ENCODE results near the gene MAN1C1.

Gene MAN1C1

DNA sequence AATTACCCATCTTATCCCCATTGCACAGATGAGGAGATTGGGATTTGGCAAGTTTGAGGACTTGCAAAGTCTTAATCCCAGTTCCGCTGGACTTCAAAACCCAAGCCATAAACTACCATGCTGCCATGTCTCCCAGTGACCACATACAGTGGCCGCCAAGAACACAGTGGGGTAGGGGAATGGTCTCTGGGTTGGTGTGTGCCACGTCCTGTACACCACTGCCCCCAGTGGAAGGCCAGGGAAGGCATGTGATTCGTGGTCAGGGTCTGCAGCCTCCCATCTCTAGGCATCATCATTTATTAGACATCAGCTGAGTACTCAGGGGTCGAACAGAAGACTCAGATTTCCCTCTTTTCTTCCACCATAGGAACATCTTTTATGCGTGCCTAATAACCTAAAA lies 76.0 kb downstream of the MAN1C1 start:
- H3K9ac ChIP-seq (ENCODE audit: low read depth, low read length): no peak overlapping the region
- no peaks in the 10 kb centered on the region for H3K36me3 ChIP-seq (ENCODE audit: insufficient read depth, low read length)
- no peaks in the 10 kb centered on the region for H3K4me1 ChIP-seq (ENCODE audit: insufficient read depth, low read length)
- H3K27me3 ChIP-seq (ENCODE audit: insufficient read depth, low read length, poor library complexity): peaks cover 30% of the 10 kb centered on the region
- H3K79me2 ChIP-seq (ENCODE audit: insufficient read depth, low read length): no peaks in the 10 kb centered on the region
- H3K4me2 ChIP-seq (ENCODE audit: insufficient read depth, low read length): no peak overlapping the region
- no peaks in the 10 kb centered on the region for H3K9me3 ChIP-seq (ENCODE audit: insufficient read depth, low read length, severe bottlenecking)
- no peak overlapping the region for H2AFZ ChIP-seq (ENCODE audit: low read depth, low read length)
- H3K4me3 ChIP-seq (ENCODE audit: low read depth in 1 of 2, low read length in 2 of 2): no peak overlapping the region
- ATAC-seq (ENCODE audit: insufficient read depth, low read depth) (peak; percentile 72), DNase-seq (peak; percentile 33)
- H3K27ac ChIP-seq (ENCODE audit: low read length): no peak overlapping the region
- no peak for TF ChIP-seq EZH2 (IDR thresholded peaks at IDR 0.05; ENCODE audit: borderline replicate concordance, low read depth, low read length, severe bottlenecking)
- TF ChIP-seq, protein P1, sequence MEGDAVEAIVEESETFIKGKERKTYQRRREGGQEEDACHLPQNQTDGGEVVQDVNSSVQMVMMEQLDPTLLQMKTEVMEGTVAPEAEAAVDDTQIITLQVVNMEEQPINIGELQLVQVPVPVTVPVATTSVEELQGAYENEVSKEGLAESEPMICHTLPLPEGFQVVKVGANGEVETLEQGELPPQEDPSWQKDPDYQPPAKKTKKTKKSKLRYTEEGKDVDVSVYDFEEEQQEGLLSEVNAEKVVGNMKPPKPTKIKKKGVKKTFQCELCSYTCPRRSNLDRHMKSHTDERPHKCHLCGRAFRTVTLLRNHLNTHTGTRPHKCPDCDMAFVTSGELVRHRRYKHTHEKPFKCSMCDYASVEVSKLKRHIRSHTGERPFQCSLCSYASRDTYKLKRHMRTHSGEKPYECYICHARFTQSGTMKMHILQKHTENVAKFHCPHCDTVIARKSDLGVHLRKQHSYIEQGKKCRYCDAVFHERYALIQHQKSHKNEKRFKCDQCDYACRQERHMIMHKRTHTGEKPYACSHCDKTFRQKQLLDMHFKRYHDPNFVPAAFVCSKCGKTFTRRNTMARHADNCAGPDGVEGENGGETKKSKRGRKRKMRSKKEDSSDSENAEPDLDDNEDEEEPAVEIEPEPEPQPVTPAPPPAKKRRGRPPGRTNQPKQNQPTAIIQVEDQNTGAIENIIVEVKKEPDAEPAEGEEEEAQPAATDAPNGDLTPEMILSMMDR (IDR thresholded peaks at IDR 0.05; ENCODE audit: borderline replicate concordance, extremely low read depth, low read length, poor library complexity, severe bottlenecking): peak; percentile 68
- no peaks in the 10 kb centered on the region for H4K20me1 ChIP-seq (ENCODE audit: insufficient read depth, low read length)

GRCh38 chr1:25694167-25695007 lies 77.8 kb downstream of the MAN1C1 start:
- DNase-seq (no peak), ATAC-seq (ENCODE audit: insufficient read depth, low read depth) (no peak)
- Histone ChIP-seq H3K27ac (ENCODE audit: low read length) (no peak overlapping the region), H3K79me2 (ENCODE audit: insufficient read depth, low read length) (no peaks in the 10 kb centered on the region), H3K4me1 (ENCODE audit: insufficient read depth, low read length) (no peaks in the 10 kb centered on the region), H3K4me3 (ENCODE audit: low read depth in 1 of 2, low read length in 2 of 2) (no peak overlapping the region), H4K20me1 (ENCODE audit: insufficient read depth, low read length) (0 out of 2 replicates have a peak, but pooled peaks cover 4% of the 10 kb centered on the region), H3K27me3 (ENCODE audit: insufficient read depth, low read length, poor library complexity) (peaks cover 28% of the 10 kb centered on the region), H3K4me2 (ENCODE audit: insufficient read depth, low read length) (no peak overlapping the region), H3K36me3 (ENCODE audit: insufficient read depth, low read length) (no peaks in the 10 kb centered on the region), H3K9me3 (ENCODE audit: insufficient read depth, low read length, severe bottlenecking) (no peaks in the 10 kb centered on the region), H2AFZ (ENCODE audit: low read depth, low read length) (no peak overlapping the region), H3K9ac (ENCODE audit: low read depth, low read length) (no peak overlapping the region)
- TF ChIP-seq, protein P1 (IDR thresholded peaks at IDR 0.05; ENCODE audit: borderline replicate concordance, extremely low read depth, low read length, poor library complexity, severe bottlenecking): peak; percentile 9
- TF ChIP-seq EZH2 (IDR thresholded peaks at IDR 0.05; ENCODE audit: borderline replicate concordance, low read depth, low read length, severe bottlenecking): no peak

GRCh38 chr1:25695090-25695770 lies 78.6 kb downstream of the MAN1C1 start:
- no peak overlapping the region for H2AFZ ChIP-seq (ENCODE audit: low read depth, low read length)
- H3K9me3 ChIP-seq (ENCODE audit: insufficient read depth, low read length, severe bottlenecking): no peaks in the 10 kb centered on the region
- ATAC-seq (ENCODE audit: insufficient read depth, low read depth): no peak
- no peak overlapping the region for H3K27ac ChIP-seq (ENCODE audit: low read length)
- H3K27me3 ChIP-seq (ENCODE audit: insufficient read depth, low read length, poor library complexity): peaks cover 35% of the 10 kb centered on the region
- H3K9ac ChIP-seq (ENCODE audit: low read depth, low read length): no peak overlapping the region
- DNase-seq: no peak
- 0 out of 2 replicates have a peak, but pooled peaks cover 4% of the 10 kb centered on the region for H4K20me1 ChIP-seq (ENCODE audit: insufficient read depth, low read length)
- no peak overlapping the region for H3K4me2 ChIP-seq (ENCODE audit: insufficient read depth, low read length)
- no peaks in the 10 kb centered on the region for H3K36me3 ChIP-seq (ENCODE audit: insufficient read depth, low read length)
- no peaks in the 10 kb centered on the region for H3K4me1 ChIP-seq (ENCODE audit: insufficient read depth, low read length)
- no peaks in the 10 kb centered on the region for H3K79me2 ChIP-seq (ENCODE audit: insufficient read depth, low read length)
- no peak for TF ChIP-seq EZH2 (IDR thresholded peaks at IDR 0.05; ENCODE audit: borderline replicate concordance, low read depth, low read length, severe bottlenecking)
- TF ChIP-seq, protein P1 (IDR thresholded peaks at IDR 0.05; ENCODE audit: borderline replicate concordance, extremely low read depth, low read length, poor library complexity, severe bottlenecking): no peak
- no peak overlapping the region for H3K4me3 ChIP-seq (ENCODE audit: low read depth in 1 of 2, low read length in 2 of 2)
